HG02938 (cell line): Measurements from ENCODE around the gene MLANA.
A peak's percentile ranks its signal among the peaks of the same experiment; 100 is the strongest.

Experiments
- ATAC-seq: cut with Tn5 transposase; IDR thresholded peaks from one replicate; pipeline ENCODE4 v1.9.1; 2021; ENCODE audit warnings: mild to moderate bottlenecking, moderate library complexity; ENCODE audit not compliant: unreplicated experiment

Gene MLANA

GRCh38 chr9:5899292-5899691 is 8.6 kb downstream of the MLANA start:
- no peak for ATAC-seq

GRCh38 chr9:5900622-5901021 is 9.9 kb downstream of the MLANA start:
- no peak for ATAC-seq

- no peak for ATAC-seq
Observed at GRCh38 chr9:5902377-5902776, 11.7 kb downstream of the MLANA start.

- ATAC-seq, result no peak
Observed at GRCh38 chr9:5908918-5909317, 18.2 kb downstream of the MLANA start.

- no peak for ATAC-seq
Observed at GRCh38 chr9:5909976-5910375, 19.3 kb downstream of the MLANA start.

- no peak for ATAC-seq
Observed at GRCh38 chr9:5910413-5911057, 19.8 kb downstream of the MLANA start.

GRCh38 chr9:5915438-5915837 is 24.7 kb downstream of the MLANA start:
- no peak for ATAC-seq

- no peak for ATAC-seq
Observed at GRCh38 chr9:5917273-5917672, 26.6 kb downstream of the MLANA start.

- no peak for ATAC-seq
Observed at GRCh38 chr9:5917888-5918287, 27.2 kb downstream of the MLANA start.

GRCh38 chr9:5918460-5918859 is 27.8 kb downstream of the MLANA start:
- ATAC-seq, result no peak

- ATAC-seq, result peak; percentile 91
Observed at GRCh38 chr9:5920860-5921328, 30.2 kb downstream of the MLANA start.

GRCh38 chr9:5922192-5922591 is 31.5 kb downstream of the MLANA start:
- no peak for ATAC-seq

- no peak for ATAC-seq
Observed at GRCh38 chr9:5931657-5932056, 41.0 kb downstream of the MLANA start.

- ATAC-seq, result no peak
Observed at GRCh38 chr9:5938449-5938848, 47.8 kb downstream of the MLANA start.

GRCh38 chr9:5939530-5939929 is 48.8 kb downstream of the MLANA start:
- no peak for ATAC-seq

GRCh38 chr9:5941214-5941613 is 50.5 kb downstream of the MLANA start:
- no peak for ATAC-seq

- no peak for ATAC-seq
Observed at GRCh38 chr9:5945112-5945511, 54.4 kb downstream of the MLANA start.

- ATAC-seq, result no peak
Observed at GRCh38 chr9:5947912-5948311, 57.2 kb downstream of the MLANA start.

- peak; percentile 62 for ATAC-seq
Observed at GRCh38 chr9:5949103-5949699, 58.5 kb downstream of the MLANA start.

GRCh38 chr9:5950261-5950660 is 59.6 kb downstream of the MLANA start:
- ATAC-seq, result no peak

GRCh38 chr9:5951686-5952211 is 61.1 kb downstream of the MLANA start:
- ATAC-seq, result no peak
